Astrocyte (in vitro differentiated cells and primary cell): ENCODE data around the gene ANKS3.

ENCODE experiments used
- CTCF ChIP-seq: IDR thresholded peaks from 2 replicates; pipeline ENCODE4 v1.5.1; 2011; ENCODE audit warnings: low read depth, mild to moderate bottlenecking, inconsistent platforms, low read length, moderate library complexity; ENCODE audit not compliant: insufficient read depth
- EZH2 ChIP-seq: IDR thresholded peaks from 2 replicates; pipeline ENCODE4 v1.6.1; 2012; ENCODE audit warnings: mild to moderate bottlenecking, low read length, inconsistent platforms; ENCODE audit not compliant: insufficient read depth

- TF ChIP-seq CTCF (no peak), EZH2 (no peak)
Observed at GRCh38 chr16:4691666-4692412, 42.2 kb downstream of the ANKS3 start.
